ENCODE results near the gene ANXA3. TPM values are rescaled to one million over a fixed set of nuclear protein-coding genes. Genes with fewer than 3 reads are reported as not detected.
"Not testable (repeated sequence)": the region's sequence is repeated elsewhere in the genome, so short reads cannot be mapped to it uniquely, and the experiment has no call there.

ANXA3 gene
- total RNA-seq, 4 donors from 2014 or later = 29.7 to 170 (median 95.7) TPM

GRCh38 chr4:78542373-78542772 lies 9.2 kb upstream of the ANXA3 start:
- H3K9me3 ChIP-seq = no peaks in the 10 kb centered on the region
- H3K27me3 ChIP-seq = no peaks in the 10 kb centered on the region
- peak overlapping the region; percentile 13 to 85 (median 62) for H3K27ac ChIP-seq
- no peak for DNase-seq (ENCODE audit: low spot score in 2 of 2)
- WGBS, 2 donors = 66 to 77% methylated on average over 5 of the region's 5 CpGs
- H3K4me3 ChIP-seq = no peak overlapping the region
- H3K4me1 ChIP-seq = peaks cover 0 to 34% (median 10%) of the 10 kb centered on the region in 4 donors
- no peaks in the 10 kb centered on the region for H3K36me3 ChIP-seq
- TF ChIP-seq EP300 (IDR thresholded peaks at IDR 0.05) (peak; percentile 30 to 58), POLR2A (IDR thresholded peaks at IDR 0.05) (no peak), CTCF (IDR thresholded peaks at IDR 0.05) (no peak)

- Histone ChIP-seq H3K27me3 (no peaks in the 10 kb centered on the region), H3K27ac (peak overlapping the region in 2 of 4 donors; percentile 78 to 85), H3K9me3 (no peaks in the 10 kb centered on the region), H3K4me1 (peaks cover 0 to 34% (median 10%) of the 10 kb centered on the region in 4 donors), H3K36me3 (no peaks in the 10 kb centered on the region), H3K4me3 (no peak overlapping the region)
- TF ChIP-seq POLR2A (IDR thresholded peaks at IDR 0.05) = no peak
- no peak for TF ChIP-seq EP300 (IDR thresholded peaks at IDR 0.05)
- TF ChIP-seq CTCF (IDR thresholded peaks at IDR 0.05) = no peak
- no peak for DNase-seq (ENCODE audit: low spot score in 2 of 2)
- 77 to 81% methylated on average over 2 of the region's 2 CpGs for WGBS, 2 donors
Measured at GRCh38 chr4:78543424-78544125, 8.0 kb upstream of the ANXA3 start.

GRCh38 chr4:78544678-78545077 lies 6.9 kb upstream of the ANXA3 start:
- no peak for TF ChIP-seq POLR2A (IDR thresholded peaks at IDR 0.05)
- TF ChIP-seq EP300 (IDR thresholded peaks at IDR 0.05) = no peak
- no peak for TF ChIP-seq CTCF (IDR thresholded peaks at IDR 0.05)
- Histone ChIP-seq H3K4me3 (no peak overlapping the region), H3K4me1 (peaks cover 0 to 34% (median 10%) of the 10 kb centered on the region in 4 donors), H3K9me3 (no peaks in the 10 kb centered on the region), H3K36me3 (no peaks in the 10 kb centered on the region), H3K27me3 (no peaks in the 10 kb centered on the region), H3K27ac (peak overlapping the region in 3 of 4 donors; percentile 7 to 70 (median 19))
- DNase-seq (ENCODE audit: low spot score in 2 of 2) = no peak
- WGBS, 2 donors = 25 to 46% methylated on average over 2 of the region's 2 CpGs

GRCh38 chr4:78545275-78546246 lies 6.0 kb upstream of the ANXA3 start:
- Histone ChIP-seq H3K27me3 (no peaks in the 10 kb centered on the region), H3K4me1 (peaks cover 0 to 34% (median 10%) of the 10 kb centered on the region in 4 donors), H3K9me3 (no peaks in the 10 kb centered on the region), H3K36me3 (no peaks in the 10 kb centered on the region), H3K27ac (peak overlapping the region in 3 of 4 donors; percentile 7 to 70 (median 24)), H3K4me3 (no peak overlapping the region)
- TF ChIP-seq CTCF (IDR thresholded peaks at IDR 0.05) = no peak
- TF ChIP-seq EP300 (IDR thresholded peaks at IDR 0.05) = no peak
- TF ChIP-seq POLR2A (IDR thresholded peaks at IDR 0.05) = no peak
- DNase-seq (ENCODE audit: low spot score in 2 of 2) = no peak
- WGBS, 2 donors = 42 to 47% methylated on average over 5 of the region's 5 CpGs

- not testable (repeated sequence) for H3K9me3 ChIP-seq, H3K4me3 ChIP-seq
- 89 to 91% methylated on average over 19 to 22 of the region's 28 CpGs for WGBS, 2 donors
Measured at GRCh38 chr4:78547899-78548298, 3.7 kb upstream of the ANXA3 start.

GRCh38 chr4:78548889-78549288 lies 2.7 kb upstream of the ANXA3 start:
- 95 to 99% methylated on average over 3 to 4 of the region's 4 CpGs for WGBS, 2 donors

More at GRCh38 chr4:78547899-78548298, 3.7 kb upstream of the ANXA3 start:
- DNase-seq (ENCODE audit: low spot score in 2 of 2); H3K36me3 ChIP-seq; H3K27ac ChIP-seq; H3K27me3 ChIP-seq: not testable (repeated sequence)
- peaks cover 0 to 42% (median 13%) of the 10 kb centered on the region in 4 donors for H3K4me1 ChIP-seq

More at GRCh38 chr4:78548889-78549288, 2.7 kb upstream of the ANXA3 start:
- H3K27ac ChIP-seq; DNase-seq (ENCODE audit: low spot score in 2 of 2); H3K4me3 ChIP-seq; H3K9me3 ChIP-seq; H3K27me3 ChIP-seq; H3K36me3 ChIP-seq: not testable (repeated sequence)
- H3K4me1 ChIP-seq = peaks cover 0 to 46% (median 21%) of the 10 kb centered on the region in 4 donors

Measured in tibial nerve (tissue), 4 donors.